ENCODE results near the gene HSPA12B. TPM values are rescaled to one million over a fixed set of nuclear protein-coding genes. Genes with fewer than 3 reads are reported as not detected.

Gene HSPA12B
- total RNA-seq, 3 donors from 2014 or later: 0.08 TPM; not detected in 2

GRCh38 chr20:3767110-3767426, 34.6 kb downstream of the HSPA12B start:
- peak overlapping the region; percentile 87 for H3K4me3 Mint-ChIP-seq
- H3K9me3 Mint-ChIP-seq: no peaks in the 10 kb centered on the region
- H3K27me3 Mint-ChIP-seq (ENCODE audit: low read depth): no peaks in the 10 kb centered on the region
- ATAC-seq (peak in 1 of 2 donors; percentile 12), DNase-seq (no peak)
- H3K4me1 Mint-ChIP-seq (ENCODE audit: low read depth): peaks cover 20% of the 10 kb centered on the region
- H3K36me3 Mint-ChIP-seq (ENCODE audit: insufficient read depth): no peaks in the 10 kb centered on the region

DNA sequence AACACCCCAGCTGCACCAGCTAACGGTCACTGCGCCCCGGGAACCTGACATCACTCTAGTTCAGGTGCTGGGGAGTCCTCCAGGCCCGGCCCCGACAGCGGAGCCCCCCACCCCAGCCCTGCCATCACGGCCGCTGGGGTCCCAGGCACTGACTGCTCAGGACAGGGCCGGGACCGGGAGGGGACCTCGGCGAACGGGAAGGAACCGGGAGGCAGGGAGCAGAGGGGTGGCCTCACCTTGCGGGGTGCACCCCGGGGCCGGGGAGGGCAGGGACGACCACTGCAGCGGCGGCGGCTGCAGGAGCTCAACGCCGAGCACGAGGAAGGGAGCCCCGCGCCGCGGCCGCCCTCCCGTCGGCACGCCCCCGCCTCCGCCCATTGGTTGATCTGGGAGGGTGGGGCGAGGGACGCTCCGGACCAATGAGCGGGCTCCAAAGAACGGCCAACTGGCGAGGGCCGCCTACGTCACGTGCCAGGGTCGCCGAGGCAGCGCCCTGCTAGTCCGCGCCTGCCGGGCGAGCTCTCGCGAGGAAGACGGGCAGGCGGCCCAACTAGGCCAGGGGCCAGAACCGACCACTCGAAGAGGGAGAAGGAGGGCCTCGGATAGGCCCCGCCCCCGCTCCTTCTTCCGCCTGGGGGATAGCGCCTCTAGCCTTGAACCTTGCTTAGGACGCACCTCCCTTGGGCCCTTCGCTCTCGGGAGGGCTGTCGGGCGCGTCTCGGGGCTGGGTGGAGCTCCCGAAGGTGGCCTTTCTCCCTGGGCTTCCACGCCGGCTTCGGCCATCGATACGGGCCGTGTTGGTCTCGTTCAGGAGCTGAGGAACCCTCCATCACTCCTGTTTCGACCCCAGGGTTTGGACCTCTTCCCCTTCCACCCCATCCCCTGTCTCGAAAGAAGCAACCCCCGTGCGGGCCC, 35.2 kb downstream of the HSPA12B start, which contains the start of gene ADISSP:
ADISSP (minus strand) TSS at position 327 of the 915 bp plus-strand sequence. CDS start 7,653 bp downstream, outside the sequence.
- Mint-ChIP-seq H3K27me3 (ENCODE audit: low read depth) (no peaks in the 10 kb centered on the region), H3K4me1 (ENCODE audit: low read depth) (peaks cover 20% of the 10 kb centered on the region), H3K9me3 (no peaks in the 10 kb centered on the region), H3K4me3 (peak within 1 kb of the TSS; percentile 87), H3K36me3 (ENCODE audit: insufficient read depth) (no peaks in the 10 kb centered on the region)
- DNase-seq (peak; percentile 95), ATAC-seq (peak; percentile 88 to 90)

GRCh38 chr20:3768342-3769130, 36.1 kb downstream of the HSPA12B start:
- H3K4me3 Mint-ChIP-seq: peak overlapping the region; percentile 87
- no peaks in the 10 kb centered on the region for H3K27me3 Mint-ChIP-seq (ENCODE audit: low read depth)
- H3K9me3 Mint-ChIP-seq: no peaks in the 10 kb centered on the region
- ATAC-seq (peak; percentile 64 to 67), DNase-seq (peak; percentile 78)
- peaks cover 20% of the 10 kb centered on the region for H3K4me1 Mint-ChIP-seq (ENCODE audit: low read depth)
- H3K36me3 Mint-ChIP-seq (ENCODE audit: insufficient read depth): no peaks in the 10 kb centered on the region

DNA sequence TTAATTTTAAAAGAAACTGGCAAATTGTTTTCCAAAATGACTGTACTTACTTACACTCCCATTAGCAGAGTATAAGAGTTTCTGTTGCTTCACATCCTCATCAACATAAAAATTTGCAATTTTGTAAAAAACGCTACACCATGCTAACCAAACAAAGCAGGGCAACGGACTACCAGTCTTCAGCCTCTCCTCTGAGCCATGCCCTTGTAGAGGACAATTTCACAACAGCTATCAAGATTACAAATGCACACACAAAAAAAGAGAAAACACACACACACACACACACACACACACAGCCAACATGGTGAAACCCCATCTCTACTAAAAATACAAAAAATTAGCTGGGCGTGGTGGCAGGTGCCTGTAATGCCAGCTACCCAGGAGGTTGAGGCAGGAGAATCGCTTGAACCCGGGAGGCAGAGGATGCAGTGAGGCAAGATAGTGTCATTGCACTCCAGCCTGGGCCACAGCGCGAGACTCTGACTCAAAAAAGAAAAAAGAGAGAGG, 39.1 kb downstream of the HSPA12B start:
- no peaks in the 10 kb centered on the region for H3K27me3 Mint-ChIP-seq (ENCODE audit: low read depth)

DNA sequence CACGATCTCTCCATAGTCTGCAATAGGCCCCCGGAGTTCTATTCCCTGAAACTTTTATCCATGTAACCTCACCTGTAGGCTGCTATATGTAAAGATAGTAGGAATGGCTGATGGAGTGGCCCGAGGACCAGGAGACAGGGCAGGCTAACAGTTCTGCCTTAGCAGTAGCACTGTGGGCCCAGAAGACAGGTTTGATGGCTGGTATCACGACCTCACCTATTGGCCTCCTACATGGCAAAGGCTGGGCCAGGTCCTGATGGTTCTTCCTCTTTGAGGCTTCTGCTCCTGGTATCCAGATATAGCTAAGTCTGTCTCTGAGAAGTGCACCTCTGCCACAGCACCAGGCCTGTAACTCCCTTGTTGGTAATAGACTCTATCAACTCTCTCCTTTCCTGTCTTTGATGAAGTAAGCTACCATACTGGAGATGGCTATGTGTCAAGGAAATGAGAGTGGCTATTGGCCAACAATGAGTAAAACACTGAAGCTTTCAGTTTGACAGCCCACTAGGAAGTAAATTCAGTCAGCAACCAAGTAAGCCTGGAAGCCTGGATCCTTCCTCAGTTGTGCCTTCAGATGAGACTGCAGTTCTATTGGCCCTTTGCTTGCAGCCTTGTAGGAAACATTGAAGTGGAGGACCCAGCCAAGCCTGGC, 43.1 kb downstream of the HSPA12B start:
- no peak for DNase-seq
- H3K27me3 Mint-ChIP-seq (ENCODE audit: low read depth): peaks cover 9% of the 10 kb centered on the region
- H3K4me3 Mint-ChIP-seq: peak overlapping the region; percentile 37
- no peak for ATAC-seq
- no peaks in the 10 kb centered on the region for H3K36me3 Mint-ChIP-seq (ENCODE audit: insufficient read depth)
- peaks cover 13% of the 10 kb centered on the region for H3K4me1 Mint-ChIP-seq (ENCODE audit: low read depth)
- H3K9me3 Mint-ChIP-seq: no peaks in the 10 kb centered on the region

More for the DNA sequence above, 39.1 kb downstream of the HSPA12B start:
- DNase-seq (no peak), ATAC-seq (no peak)
- no peaks in the 10 kb centered on the region for H3K9me3 Mint-ChIP-seq
- no peaks in the 10 kb centered on the region for H3K36me3 Mint-ChIP-seq (ENCODE audit: insufficient read depth)
- H3K4me3 Mint-ChIP-seq: no peak overlapping the region
- peaks cover 12% of the 10 kb centered on the region for H3K4me1 Mint-ChIP-seq (ENCODE audit: low read depth)

- no peaks in the 10 kb centered on the region for H3K36me3 Mint-ChIP-seq (ENCODE audit: insufficient read depth)
- peaks cover 27% of the 10 kb centered on the region for H3K4me1 Mint-ChIP-seq (ENCODE audit: low read depth)
- peak overlapping the region; percentile 72 for H3K4me3 Mint-ChIP-seq
- H3K27me3 Mint-ChIP-seq (ENCODE audit: low read depth): peaks cover 9% of the 10 kb centered on the region
- no peaks in the 10 kb centered on the region for H3K9me3 Mint-ChIP-seq
- DNase-seq (no peak), ATAC-seq (peak; percentile 41 to 42)
Measured at GRCh38 chr20:3777381-3777715, 44.9 kb downstream of the HSPA12B start.

DNA sequence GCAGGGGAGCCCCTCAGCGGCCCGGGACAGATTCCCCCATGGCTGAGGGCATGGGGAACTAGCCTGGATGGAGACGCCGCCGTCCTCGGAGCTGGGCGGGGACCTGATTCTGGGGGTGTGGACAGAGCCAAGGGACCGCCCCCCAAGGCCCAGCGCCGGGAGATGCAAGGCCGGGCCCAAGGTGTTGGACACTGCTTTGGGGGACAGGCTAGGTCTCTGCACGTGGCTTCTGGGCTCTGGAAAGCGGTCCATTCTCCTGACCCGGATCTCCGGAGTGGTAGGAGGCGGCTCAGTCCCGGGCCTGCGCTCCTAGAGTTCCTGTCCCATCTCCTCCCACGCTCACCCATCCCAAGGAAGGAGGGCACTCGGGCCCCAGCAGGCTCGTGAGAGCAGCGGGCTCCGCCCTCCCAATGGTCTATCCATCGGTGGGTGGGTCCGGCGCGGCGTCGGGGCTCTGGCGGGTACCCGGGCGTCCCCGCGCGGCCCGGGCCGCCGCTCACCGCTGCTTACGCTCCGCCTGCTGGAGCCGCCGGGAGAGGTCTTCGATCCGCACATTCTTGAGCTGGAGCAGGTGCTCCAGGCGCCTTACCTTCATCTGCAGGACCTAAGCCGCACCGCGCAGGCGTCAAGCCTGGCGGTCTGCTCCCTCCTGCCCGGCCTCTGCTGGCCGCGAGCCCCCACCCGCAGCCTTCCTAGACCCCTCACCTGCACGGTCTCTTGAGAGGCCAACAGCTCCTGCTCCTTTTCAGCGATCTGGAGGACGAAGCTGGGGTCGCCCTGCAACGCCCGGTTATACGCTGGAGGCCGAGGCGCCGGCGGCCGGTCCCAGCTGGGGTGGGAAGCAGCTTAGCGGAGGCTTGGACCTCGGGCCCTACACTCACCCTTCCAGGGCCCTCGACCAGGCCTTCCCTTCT, 45.5 kb downstream of the HSPA12B start:
- no peaks in the 10 kb centered on the region for H3K9me3 Mint-ChIP-seq
- DNase-seq (peak; percentile 38), ATAC-seq (peak; percentile 71 to 78)
- no peaks in the 10 kb centered on the region for H3K36me3 Mint-ChIP-seq (ENCODE audit: insufficient read depth)
- H3K4me1 Mint-ChIP-seq (ENCODE audit: low read depth): peaks cover 29% of the 10 kb centered on the region
- peaks cover 9% of the 10 kb centered on the region for H3K27me3 Mint-ChIP-seq (ENCODE audit: low read depth)
- H3K4me3 Mint-ChIP-seq: peak overlapping the region; percentile 72

DNA sequence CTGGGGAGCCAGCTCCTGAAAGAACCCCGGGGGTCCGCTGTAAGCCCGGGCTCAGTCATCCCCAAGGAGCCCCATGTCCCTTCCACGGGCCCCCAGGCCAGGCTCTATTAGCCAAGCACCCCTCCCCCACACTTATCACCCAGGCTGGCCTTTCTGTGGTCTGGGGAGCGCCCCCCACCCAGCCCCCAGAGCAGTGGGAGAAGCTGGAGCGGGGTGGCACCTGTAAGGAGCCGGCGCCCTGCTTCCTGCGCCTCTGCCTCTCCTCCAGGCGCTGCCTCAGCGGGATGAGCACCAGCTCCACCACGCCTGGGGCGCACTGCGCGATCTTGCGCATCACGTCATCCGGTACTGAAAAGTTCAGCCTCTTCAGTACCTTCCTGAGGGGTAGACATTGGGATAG, 46.5 kb downstream of the HSPA12B start:
- no peaks in the 10 kb centered on the region for H3K36me3 Mint-ChIP-seq (ENCODE audit: insufficient read depth)
- H3K4me3 Mint-ChIP-seq: no peak overlapping the region
- H3K9me3 Mint-ChIP-seq: no peaks in the 10 kb centered on the region
- H3K27me3 Mint-ChIP-seq (ENCODE audit: low read depth): peaks cover 9% of the 10 kb centered on the region
- DNase-seq (no peak), ATAC-seq (no peak)
- peaks cover 34% of the 10 kb centered on the region for H3K4me1 Mint-ChIP-seq (ENCODE audit: low read depth)

DNA sequence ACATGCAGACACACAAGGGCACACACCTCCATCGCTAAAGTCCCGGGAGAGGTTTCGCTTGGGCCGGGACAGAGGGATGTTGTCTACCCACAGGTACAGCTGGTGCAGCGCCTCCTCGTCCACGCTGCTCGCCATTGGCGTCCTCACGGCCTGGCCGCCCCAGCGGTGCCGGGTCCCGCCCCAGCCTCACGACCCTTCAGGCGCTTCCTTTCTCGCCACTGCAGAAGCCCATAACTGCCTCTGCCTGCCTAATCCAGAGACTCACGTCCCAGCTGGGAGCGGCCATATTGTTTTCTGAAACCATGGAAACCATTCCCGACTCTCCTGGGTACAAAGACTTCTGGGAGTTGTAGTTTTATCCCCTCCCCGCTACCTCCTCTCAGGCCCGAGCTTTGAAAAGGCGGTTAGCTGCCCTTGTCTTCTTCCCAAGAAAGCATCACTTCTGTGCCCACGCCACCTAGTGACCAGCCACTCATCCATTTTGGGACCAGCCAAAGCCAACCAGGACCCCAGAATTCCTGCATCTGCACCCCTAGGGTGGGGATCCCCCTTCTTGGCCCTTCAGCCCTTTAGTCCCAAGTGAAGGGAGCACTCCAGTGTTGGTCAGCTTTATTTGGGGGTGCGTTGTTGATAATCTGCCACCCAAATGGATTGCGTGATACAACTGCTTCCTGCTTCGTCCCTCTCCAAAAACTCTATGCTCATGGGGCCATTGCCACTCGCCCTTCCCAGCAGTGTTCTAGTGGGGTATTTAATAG, 48.8 kb downstream of the HSPA12B start, which contains the start of gene SPEF1:
SPEF1 (minus strand) TSS at position 296 of the 758 bp plus-strand sequence; CDS start at position 135, 161 bp downstream.
- Mint-ChIP-seq H3K4me3 (peak within 1 kb of the TSS; percentile 52), H3K4me1 (ENCODE audit: low read depth) (peaks cover 44% of the 10 kb centered on the region), H3K27me3 (ENCODE audit: low read depth) (peaks cover 9% of the 10 kb centered on the region), H3K9me3 (no peaks in the 10 kb centered on the region), H3K36me3 (ENCODE audit: insufficient read depth) (peaks cover 6% of the 10 kb centered on the region)
- DNase-seq (no peak), ATAC-seq (peak; percentile 42 to 43)

DNA sequence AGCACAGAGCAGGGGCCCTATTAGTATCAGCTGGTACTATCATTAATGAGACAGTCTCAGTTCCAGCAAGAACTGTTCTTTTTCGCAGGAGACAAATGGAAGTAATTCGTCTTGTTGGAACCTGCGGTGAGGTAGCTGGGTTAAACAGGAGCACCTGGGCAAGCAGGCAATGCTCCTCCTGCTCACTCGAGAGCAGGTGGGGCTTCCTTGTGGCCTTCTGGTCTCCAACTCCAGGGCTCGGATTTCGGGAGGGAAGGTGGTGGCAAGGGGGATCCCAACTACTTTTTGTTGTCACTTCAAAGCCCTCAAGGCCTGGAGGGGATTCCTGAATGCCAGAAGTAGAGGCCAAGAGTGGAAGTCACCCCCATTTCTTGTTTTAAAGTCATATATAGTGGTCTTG, 50.1 kb downstream of the HSPA12B start:
- Mint-ChIP-seq H3K4me3 (no peak overlapping the region), H3K36me3 (ENCODE audit: insufficient read depth) (peaks cover 6% of the 10 kb centered on the region), H3K9me3 (no peaks in the 10 kb centered on the region), H3K27me3 (ENCODE audit: low read depth) (peaks cover 9% of the 10 kb centered on the region), H3K4me1 (ENCODE audit: low read depth) (peaks cover 41% of the 10 kb centered on the region)
- ATAC-seq (no peak), DNase-seq (no peak)

DNA sequence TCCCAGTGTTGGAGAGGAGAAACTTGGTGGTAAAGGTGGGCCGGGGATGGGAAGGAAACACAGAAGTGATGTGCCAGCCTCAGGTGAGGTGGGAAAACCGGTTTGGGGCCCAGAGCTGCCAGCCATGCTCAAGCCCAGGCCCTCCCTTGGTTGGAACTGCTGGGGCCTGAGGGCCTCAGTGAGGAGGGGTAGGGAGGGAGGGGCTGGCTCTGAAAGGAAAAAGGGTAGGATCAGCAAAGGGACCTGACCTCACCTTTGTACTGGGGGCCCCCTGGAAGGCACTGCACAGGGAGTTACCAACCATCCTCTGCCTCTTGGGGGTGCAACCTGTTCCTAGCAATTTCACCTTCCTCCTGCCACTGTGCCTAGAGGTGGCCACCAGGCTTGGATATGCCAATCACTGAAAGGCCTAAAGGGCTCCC, 50.6 kb downstream of the HSPA12B start:
- Mint-ChIP-seq H3K36me3 (ENCODE audit: insufficient read depth) (peaks cover 6% of the 10 kb centered on the region), H3K4me3 (no peak overlapping the region), H3K9me3 (no peaks in the 10 kb centered on the region), H3K27me3 (ENCODE audit: low read depth) (peaks cover 9% of the 10 kb centered on the region), H3K4me1 (ENCODE audit: low read depth) (peaks cover 43% of the 10 kb centered on the region)
- ATAC-seq: no peak
- DNase-seq: no peak

DNA sequence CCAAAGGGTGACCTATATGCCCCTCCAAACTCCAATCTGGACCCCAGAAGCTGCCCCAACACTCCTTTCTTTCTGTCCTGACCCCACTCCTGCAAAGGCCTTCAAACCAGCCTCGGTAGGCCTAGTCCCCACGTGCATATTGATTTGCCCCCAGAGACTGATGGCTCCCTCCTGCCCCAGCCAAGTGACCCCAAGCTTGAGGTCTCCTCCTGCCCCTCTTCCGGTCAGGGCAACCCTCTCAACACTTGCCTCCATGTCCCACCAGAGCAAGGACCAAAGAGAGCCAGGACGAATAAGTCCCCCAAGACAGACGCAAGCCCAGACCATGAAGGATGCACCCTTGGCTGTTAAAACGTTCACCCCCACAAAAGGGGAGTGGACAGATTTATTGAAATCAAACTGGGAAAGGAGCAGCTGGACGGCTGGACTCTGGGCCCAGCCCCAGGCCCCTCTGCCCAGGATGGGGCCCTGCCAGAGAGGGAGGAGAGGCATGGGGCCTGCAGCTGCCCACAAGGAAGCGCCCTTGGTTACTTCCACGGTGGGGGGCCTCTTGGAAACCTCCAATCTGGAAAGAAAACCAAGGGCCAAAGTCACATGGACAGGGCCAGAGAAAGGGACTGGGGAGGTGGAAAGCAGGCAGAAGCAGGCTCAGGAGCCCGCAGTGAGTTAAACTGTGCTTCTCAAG, 51.2 kb downstream of the HSPA12B start:
- Mint-ChIP-seq H3K9me3 (no peaks in the 10 kb centered on the region), H3K36me3 (ENCODE audit: insufficient read depth) (peaks cover 6% of the 10 kb centered on the region), H3K4me1 (ENCODE audit: low read depth) (peaks cover 45% of the 10 kb centered on the region), H3K4me3 (no peak overlapping the region), H3K27me3 (ENCODE audit: low read depth) (peaks cover 7% of the 10 kb centered on the region)
- DNase-seq: no peak
- ATAC-seq: no peak

Data from activated T-cell treated with anti-CD3 and anti-CD28 coated beads, Interleukin-2, amount 50 U/mL, for 4 hours (primary cell).